GM12874 (cell line): ENCODE results near the gene NSUN5.
"Not testable (repeated sequence)": the region's sequence is repeated elsewhere in the genome, so short reads cannot be mapped to it uniquely, and the experiment has no call there.

Source experiments
- TF ChIP-seq, protein P1 (sequence below): IDR thresholded peaks from 2 replicates; pipeline ENCODE4 v1.5.1; 2011; ENCODE audit warnings: low read depth, mild to moderate bottlenecking, control low read depth, low read length, moderate library complexity; ENCODE audit not compliant: insufficient read depth

NSUN5 gene

DNA sequence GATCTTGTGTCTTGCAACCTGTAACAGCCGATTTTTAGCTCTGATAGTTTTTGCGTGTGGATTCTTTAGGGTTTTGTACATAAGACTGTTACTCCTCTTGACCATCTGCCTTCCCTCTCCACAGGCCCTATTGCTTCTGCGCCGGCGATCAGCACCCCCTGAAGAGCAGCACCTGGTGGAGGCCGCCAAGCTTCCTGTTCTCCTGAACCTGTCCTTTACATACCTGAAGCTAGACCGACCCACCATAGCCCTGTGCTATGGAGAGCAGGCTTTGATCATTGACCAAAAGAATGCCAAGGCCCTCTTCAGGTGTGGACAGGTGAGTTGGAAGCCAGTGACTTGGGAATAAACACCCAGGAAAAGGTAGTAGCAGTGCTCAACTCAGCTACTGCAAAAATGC is 31.9 kb upstream of the NSUN5 start:
- TF ChIP-seq, protein P1, sequence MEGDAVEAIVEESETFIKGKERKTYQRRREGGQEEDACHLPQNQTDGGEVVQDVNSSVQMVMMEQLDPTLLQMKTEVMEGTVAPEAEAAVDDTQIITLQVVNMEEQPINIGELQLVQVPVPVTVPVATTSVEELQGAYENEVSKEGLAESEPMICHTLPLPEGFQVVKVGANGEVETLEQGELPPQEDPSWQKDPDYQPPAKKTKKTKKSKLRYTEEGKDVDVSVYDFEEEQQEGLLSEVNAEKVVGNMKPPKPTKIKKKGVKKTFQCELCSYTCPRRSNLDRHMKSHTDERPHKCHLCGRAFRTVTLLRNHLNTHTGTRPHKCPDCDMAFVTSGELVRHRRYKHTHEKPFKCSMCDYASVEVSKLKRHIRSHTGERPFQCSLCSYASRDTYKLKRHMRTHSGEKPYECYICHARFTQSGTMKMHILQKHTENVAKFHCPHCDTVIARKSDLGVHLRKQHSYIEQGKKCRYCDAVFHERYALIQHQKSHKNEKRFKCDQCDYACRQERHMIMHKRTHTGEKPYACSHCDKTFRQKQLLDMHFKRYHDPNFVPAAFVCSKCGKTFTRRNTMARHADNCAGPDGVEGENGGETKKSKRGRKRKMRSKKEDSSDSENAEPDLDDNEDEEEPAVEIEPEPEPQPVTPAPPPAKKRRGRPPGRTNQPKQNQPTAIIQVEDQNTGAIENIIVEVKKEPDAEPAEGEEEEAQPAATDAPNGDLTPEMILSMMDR = no peak

DNA sequence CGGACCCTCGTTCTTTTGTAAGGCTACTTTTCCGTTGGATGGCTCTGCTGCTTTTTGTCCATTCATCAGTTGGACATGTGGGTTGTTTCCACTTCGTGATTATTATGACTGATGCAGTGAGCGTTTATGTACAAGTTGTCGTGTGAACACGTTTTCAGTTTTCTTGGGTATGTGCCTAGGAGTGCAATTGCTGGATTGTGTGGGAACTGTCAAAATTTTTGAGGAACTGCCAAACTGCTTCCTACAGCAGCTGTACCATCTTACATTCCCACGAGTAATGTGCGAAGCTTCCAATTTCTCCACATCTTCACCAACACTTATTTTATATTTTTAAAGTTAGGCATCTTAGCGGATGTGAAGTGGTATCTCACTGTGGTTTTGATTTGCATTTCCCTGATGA is 29.7 kb upstream of the NSUN5 start:
- TF ChIP-seq, protein P1 = no peak

DNA sequence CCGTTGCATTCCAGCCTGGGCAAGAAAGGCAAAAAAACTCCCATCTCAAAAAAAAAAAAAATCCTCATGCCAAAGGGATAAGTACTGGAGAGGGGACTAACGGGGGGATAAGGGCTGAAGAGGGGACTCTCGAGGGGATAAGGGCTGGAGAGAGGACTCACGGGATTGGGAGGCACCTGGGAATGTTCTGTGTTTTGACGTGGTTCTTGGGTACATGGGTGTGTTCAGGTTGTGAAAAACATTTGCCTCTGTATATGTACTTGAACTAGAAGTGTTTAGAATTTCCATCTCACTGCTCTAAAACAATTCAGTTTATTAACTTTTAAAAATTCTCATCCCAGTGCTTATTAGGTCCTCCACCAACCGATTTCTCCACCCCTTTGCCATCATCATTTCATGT is 23.8 kb upstream of the NSUN5 start:
- TF ChIP-seq, protein P1 = no peak

DNA sequence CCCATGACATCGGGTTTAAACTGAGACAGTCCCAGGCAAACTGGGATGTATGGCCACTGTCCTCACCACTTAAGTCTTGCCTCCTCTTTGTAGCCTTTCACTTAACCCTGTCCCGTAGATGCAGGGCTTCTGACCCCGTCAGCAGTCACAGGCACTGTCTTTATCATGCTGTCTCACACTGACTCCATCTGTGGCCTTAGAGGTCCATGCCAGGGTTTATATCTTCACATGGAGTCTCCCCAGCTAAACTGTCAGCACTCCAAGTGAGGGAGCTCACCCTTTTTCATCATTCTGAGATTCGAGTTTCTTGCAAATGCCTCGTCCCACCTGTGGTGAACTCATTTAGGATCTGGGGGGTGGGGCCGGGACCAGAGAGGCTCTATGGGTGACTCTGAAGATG is 22.1 kb upstream of the NSUN5 start:
- TF ChIP-seq, protein P1 = no peak

DNA sequence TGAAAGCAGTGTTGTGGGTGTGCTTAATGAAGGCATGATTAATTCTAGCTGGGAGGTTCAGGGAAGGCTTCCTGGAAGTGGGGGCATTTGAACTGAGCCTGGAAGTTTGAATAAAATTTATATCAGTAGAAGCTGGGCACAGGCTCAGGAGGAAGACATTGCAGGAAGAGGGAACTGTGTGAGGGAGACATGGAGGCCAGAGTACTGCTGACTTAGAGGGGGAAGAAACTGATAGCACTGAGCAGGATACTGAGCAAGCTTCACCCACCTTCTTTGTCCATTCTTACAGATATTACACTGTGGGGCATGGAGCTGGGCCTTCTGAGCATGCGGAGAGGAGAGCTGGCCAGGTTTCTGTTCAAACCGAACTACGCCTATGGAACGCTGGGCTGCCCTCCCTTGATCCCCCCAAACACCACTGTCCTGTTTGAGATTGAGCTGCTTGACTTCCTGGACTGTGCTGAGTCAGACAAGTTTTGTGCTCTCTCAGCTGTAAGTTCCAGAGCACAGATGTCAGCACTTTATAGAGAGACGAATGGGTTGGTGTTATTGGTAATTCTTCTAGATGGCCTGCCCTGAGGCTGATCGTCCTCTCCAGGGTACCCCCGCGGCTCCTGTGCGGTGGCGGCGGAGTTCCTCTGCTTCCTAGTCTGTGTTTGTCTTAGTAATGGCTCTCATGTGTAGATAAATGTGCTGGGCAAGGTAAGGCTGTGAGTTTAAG is 21.4 kb upstream of the NSUN5 start:
- TF ChIP-seq, protein P1 = no peak

DNA sequence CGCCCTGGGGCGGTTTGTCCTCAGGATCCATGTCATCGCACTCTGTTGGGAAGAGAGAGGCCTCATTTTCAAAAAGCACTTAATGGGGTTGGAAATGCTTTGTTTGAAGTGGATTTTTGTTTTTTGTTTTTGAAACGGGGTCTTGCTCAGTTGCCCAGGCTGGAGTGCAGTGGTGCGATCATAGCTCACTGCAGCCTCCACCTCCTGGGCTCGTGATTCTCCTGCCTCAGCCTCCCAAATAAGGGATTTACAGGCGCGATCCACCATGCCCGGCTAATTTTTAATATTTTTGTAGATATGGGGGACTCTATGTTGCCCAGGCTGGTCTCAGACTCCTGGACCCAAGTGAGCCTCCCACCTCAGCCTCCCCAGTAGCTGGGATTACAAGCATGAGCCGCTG is 20.1 kb upstream of the NSUN5 start:
- TF ChIP-seq, protein P1 = no peak

DNA sequence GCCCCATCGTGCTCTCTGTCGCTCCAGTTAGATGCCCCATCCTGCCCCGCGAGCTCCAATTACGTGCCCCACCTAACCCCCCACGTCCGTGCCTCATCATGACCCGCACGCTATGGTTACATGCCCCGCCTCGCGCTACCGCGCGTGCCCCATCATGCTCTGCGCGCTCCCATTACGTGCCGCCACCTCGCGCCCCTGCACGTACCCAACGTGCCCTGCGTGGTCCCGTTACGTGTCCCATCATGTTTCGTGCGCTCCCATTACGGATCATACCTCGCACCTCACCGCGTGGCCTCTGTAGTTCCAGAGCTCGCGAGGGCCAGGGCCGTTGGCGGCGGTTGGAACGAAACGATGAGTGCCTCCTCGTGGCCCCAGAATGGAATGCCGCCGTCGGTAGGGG is 19.3 kb upstream of the NSUN5 start, which contains the start of the genes FKBP6 and TRIM50:
Gene FKBP6 (plus strand): TSS at position 240 of the 400 bp plus-strand sequence. CDS start 268 bp downstream, outside the sequence.
Gene TRIM50 (minus strand): TSS at position 161 of the 400 bp plus-strand sequence. CDS start 3,295 bp downstream, outside the sequence.
- TF ChIP-seq, protein P1 = not testable (repeated sequence)
